ENCODE data around the gene RAD17.
"Not testable (repeated sequence)": the region's sequence is repeated elsewhere in the genome, so short reads cannot be mapped to it uniquely, and the experiment has no call there.

RAD17 gene, protein sequence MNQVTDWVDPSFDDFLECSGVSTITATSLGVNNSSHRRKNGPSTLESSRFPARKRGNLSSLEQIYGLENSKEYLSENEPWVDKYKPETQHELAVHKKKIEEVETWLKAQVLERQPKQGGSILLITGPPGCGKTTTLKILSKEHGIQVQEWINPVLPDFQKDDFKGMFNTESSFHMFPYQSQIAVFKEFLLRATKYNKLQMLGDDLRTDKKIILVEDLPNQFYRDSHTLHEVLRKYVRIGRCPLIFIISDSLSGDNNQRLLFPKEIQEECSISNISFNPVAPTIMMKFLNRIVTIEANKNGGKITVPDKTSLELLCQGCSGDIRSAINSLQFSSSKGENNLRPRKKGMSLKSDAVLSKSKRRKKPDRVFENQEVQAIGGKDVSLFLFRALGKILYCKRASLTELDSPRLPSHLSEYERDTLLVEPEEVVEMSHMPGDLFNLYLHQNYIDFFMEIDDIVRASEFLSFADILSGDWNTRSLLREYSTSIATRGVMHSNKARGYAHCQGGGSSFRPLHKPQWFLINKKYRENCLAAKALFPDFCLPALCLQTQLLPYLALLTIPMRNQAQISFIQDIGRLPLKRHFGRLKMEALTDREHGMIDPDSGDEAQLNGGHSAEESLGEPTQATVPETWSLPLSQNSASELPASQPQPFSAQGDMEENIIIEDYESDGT

DNA sequence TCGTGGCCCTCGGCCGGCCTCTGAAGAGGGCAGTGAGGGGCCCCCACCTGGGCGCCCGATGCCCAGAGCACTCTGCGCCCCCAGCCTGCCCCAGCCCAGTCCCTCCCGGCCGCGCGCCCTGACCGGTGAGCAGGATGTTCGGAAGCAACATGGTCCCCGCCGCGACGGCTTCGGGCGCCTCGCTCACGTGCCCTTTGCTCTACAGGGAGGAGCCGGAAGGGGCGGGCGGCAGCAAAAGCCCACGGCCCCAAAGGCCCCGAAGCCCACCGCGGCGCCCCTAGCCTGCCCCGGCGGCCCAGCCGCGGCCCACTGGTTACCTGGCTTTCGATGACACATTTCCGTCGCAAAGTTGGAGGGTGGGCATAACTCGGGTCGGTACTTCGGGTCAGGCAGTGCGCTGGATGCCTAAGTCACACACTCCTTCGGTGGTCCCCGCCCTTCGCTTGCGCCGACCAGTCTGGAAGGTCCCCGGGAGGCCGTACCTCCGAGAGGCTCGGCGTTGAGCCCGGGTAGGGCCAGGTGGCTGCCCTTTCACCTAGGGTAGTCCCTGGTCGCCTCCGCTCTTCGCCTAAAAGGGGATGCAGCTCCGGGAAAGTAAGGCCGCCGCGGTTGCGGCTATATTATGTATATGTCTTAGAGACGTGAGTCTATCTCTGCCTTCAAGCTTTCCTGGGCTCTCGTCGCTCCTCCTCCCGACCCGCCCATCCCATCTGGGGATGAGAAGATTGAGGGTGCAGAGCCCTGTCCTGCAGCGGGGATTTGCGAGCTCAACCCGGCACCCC is at the start of gene RAD17, which contains the start of the genes AK6 and TAF9:
TSS of gene RAD17 (plus strand) at position 479 of the 782 bp plus-strand sequence. CDS start 2,391 bp downstream, outside the sequence.
TSS of gene AK6 (minus strand) at position 181 of the 782 bp plus-strand sequence. CDS start at position 151, 30 bp downstream.
TSS of gene TAF9 (minus strand) at position 181 of the 782 bp plus-strand sequence. CDS start 3,783 bp downstream, outside the sequence.
- peak; percentile 81 for DNase-seq (ENCODE audit: low read depth in 1 of 2, low spot score in 1 of 2)

DNA sequence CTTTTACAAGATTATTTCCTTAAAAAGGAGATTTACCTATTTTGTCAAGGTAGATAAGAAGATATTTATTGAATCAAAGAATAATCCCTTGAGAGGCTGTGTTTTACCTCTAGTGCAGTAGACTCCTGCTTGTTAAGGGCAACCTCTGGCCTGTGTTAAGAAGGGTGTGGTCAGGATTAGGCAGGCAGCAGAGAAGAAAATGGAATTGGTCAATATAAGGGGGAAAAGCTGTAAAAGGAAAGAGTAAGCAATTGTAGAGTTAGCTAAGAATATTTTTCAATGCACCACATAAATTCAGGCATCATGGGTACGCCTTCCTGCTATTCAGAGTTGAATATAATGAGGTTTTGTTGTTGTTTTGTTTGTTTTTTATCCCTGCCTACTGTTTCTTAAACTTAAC is 43.3 kb upstream of the RAD17 start:
- DNase-seq (ENCODE audit: low read depth in 1 of 2, low spot score in 1 of 2), result no peak

DNA sequence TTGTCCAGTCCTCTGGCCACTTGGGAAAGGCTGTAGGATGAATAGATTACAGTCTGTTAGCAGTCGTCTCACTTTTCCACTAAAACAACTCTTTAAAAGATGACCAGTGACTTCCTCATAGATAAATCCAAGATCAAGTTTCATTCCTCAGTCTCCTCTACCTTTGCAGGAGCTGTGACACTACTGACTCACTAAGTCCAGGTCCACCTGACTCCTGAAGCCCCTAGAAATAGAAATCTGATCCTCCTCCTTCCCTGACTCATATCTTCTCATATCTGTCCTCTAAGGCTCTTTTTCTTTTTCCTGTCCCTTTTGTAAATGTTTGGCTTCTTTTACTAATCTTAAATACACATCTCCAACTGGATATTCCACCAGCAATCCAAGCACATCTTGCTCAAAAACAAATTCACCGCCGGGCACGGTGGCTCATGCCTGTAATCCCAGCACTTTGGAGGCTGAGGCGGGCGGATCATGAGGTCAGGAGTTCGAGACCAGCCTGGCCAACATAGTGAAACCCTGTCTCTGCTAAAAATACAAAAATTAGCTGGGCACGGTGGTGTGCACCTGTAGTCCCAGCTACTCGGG is 39.6 kb upstream of the RAD17 start:
- DNase-seq (ENCODE audit: low read depth in 1 of 2, low spot score in 1 of 2), result no peak

DNA sequence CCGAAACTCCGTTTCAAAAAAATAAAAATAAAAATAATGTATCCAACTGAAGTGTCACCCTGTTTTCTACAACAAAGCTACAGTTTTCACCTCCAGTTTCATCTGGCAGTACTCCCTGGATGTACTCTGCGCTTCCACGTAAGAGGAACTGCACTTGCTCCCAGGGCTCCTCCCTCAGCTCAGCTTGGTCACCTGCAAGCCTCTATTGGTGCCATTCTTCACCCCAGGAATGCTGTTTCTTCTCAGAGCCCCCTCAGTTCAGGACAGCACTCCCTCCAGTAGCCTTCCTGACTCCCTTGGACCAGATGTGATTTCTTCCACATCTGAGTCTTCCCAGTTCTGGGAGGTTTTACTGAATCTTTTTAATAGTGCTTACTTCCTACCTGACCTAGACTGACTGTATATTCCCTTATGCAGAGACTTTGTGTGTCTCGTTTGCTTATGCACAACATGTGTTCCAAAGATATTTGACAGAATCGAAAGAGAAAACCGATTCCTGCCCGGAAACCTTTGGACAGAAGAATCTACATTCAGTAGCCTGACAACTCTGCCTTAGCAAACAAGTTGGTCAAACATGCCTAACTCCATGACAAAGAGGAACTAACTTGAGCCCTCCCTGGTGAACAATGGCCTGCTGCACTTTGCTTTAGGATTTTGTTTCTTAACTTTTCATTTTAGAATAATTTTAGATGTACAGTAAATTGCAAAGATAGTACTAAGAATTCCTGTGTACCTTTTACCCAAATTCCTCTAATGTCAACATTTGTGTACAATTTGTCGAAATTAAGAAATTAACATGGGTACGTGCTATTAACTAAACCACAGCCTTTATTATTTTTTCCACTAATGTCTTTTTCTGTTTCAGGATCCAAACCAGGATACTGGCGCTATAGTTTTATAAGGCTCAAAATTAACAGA is 37.8 kb upstream of the RAD17 start:
- no peak for DNase-seq (ENCODE audit: low read depth in 1 of 2, low spot score in 1 of 2)

DNA sequence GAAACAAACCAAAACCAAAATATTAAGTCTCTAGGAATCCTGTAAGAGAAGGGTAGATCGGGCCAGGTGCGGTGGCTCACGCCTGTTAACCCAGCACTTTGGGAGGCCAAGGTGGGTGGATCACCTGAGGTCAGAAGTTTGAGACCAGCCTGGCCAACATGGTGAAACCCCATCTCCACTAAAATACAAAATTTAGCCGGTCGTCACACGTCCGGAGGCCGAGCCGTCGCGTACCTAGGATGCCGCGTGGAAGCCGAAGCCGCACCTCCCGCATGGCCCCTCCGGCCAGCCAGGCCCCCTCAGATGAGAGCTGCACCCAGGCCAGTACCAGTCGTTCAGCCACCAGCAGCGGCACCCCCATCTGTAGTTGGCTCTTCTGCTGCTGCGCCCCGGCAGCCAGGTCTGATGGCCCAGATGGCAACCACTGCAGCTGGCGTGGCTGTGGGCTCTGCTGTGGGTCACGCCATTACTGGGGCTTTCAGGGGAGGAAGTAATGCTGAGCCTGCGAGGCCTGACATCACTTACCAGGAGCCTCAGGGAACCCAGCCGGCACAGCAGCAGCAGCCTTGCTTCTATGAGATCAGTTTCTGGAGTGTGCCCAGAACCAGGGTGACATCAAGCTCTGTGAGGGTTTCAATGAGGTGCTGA is 35.8 kb upstream of the RAD17 start:
- DNase-seq (ENCODE audit: low read depth in 1 of 2, low spot score in 1 of 2), result not testable (repeated sequence)

DNA sequence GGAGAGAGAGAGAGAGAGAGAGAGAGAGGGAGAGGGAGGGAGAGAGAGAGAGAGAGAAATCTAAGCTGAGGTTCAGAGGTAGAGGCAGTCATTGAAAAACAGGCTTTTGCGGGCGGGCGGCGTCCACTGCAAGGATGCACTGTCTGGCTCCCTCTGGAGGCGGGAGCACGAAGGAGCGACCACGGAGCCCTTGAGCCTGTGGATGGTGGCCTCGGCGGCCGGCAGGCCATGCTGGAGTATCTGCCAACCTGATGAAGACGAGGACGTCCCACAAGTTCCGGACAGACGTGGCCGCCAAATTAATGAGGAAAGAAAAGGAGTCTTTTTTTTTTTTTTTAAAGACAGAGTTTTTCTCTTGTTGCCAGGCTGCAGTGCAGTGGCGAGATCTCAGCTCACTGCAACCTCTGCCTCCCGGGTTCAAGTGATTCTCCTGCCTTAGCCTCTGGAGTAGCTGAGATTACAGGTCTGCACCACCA is 34.8 kb upstream of the RAD17 start:
- DNase-seq (ENCODE audit: low read depth in 1 of 2, low spot score in 1 of 2), result peak; percentile 41 to 51

DNA sequence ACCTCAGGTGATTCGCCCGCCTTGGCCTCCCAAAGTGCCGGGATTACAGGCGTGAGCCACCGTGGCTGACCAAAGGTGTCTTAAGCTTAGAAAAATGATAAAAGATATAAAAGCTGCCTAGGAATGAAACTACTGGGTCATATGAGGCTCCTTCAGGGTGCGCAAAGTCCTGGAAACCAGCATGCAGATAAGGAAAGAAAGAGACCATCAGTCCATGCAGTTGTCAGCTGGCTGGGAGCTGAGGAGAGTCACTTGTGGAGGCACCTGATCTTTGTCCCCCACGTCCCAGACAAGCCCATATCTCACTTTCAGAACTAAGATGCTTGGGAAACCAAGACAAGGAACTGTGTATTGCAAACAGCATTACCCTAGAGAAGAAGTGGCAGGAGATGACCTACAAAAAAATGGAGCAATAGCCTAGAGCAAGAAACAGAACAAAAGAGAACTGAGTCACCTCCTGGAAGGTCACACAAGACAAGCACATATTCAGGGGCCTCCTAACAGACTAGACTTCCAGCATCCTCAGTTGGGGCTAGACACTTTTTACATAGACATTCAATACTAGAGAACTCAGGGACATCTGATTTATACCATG is 34.2 kb upstream of the RAD17 start:
- DNase-seq (ENCODE audit: low read depth in 1 of 2, low spot score in 1 of 2), result no peak

DNA sequence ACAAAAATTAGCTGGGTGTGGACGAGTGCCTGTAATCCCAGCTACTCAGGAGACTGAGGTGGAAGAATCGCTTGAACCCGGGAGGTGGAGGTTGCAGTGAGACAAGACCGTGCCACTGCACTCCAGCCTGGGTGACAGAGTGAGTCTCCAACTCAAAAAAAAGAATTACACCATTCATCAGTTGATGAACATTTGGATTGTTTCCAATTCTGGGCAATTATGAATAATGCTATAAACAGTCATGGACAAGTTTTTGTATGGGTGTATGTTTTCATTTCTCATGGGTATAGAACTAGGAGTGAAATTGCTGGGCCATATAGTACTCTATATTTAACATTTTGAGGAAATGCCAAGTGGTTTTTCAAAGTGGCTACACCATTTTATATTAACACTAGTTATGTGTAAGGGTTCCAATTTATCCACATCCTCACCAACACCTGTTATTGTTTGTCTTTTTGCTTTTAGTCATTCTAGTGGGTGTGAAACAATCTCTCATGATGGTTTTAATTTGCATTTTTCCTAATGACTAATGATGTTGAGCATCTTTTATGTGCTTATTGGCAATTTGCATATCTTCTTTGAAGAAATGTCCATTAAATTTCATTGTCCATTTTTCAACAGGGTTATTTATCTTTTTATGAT is 28.0 kb upstream of the RAD17 start:
- DNase-seq (ENCODE audit: low read depth in 1 of 2, low spot score in 1 of 2), result no peak

DNA sequence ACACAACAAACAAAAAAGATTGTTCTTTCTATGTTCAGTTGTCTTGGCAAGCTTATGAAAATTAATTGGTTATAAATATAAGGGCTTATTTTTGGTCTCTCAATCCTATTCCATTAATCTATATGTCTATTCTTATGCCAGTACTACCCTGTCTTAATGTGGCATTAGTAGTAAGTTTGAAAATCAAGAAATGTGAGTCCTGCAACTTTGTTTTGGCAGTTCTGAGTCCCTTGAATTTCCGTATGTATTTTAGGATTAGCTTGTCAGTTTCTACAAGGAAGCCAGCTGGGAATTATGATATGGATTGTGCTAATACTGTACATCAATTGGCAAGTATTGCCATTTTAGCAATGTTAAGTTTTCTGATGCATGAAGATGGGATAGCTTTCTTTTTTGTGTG is 26.5 kb upstream of the RAD17 start:
- no peak for DNase-seq (ENCODE audit: low read depth in 1 of 2, low spot score in 1 of 2)

DNA sequence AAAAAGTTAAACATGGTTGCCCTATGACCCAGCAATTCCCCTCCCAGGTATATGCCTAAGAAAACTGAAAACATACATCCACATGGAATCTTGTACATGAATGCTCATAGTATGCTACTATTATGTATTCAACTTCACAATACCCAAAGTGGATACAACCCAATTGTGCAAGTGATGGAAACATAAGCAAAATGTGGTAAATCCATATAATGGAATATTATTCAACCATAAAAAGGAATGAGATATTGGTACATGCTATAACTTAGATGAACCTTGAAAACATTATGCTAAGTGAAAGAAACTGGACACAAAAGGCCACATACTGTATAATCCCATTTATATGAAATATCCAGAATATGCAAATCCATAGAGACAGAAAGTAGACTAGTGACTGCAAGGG is 19.0 kb upstream of the RAD17 start:
- no peak for DNase-seq (ENCODE audit: low read depth in 1 of 2, low spot score in 1 of 2)

DNA sequence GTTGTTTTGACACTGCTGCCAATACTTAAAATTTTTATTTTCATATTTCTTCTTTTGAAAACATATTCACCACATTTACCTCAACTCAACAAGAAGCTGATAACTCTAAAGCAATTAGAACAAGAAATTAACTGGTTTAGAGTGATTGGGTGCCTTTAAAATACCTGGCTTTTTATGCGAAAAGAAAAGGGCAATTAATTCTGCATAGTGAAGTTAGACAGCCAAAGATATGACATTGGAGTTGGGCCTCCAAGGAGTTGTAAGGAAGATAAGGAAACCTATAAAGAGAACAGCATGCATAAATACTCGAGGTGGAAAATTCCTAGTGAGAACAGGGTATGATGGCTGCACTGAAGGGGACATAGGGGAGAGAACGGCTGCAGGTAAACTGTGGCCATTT is 9.9 kb upstream of the RAD17 start:
- no peak for DNase-seq (ENCODE audit: low read depth in 1 of 2, low spot score in 1 of 2)

DNA sequence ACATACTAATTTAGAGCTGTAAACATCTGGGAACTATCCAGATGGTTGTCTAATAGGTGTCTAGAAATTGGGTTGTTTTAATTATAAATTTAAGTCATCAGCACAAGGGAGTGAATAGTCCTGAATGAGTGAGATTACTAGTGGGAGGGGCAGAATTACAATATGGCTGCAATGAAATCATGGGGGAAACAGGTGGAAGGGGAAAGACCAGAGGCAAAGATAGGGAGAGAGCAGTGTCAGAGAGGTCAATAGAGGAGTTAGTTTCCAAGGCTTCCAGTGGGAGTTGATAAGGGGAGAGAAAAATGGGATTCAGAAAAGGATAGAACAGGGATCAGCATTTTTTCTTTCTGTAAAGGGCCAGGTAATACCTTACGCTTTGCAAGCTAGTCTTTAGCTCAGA is 9.2 kb upstream of the RAD17 start:
- no peak for DNase-seq (ENCODE audit: low read depth in 1 of 2, low spot score in 1 of 2)

DNA sequence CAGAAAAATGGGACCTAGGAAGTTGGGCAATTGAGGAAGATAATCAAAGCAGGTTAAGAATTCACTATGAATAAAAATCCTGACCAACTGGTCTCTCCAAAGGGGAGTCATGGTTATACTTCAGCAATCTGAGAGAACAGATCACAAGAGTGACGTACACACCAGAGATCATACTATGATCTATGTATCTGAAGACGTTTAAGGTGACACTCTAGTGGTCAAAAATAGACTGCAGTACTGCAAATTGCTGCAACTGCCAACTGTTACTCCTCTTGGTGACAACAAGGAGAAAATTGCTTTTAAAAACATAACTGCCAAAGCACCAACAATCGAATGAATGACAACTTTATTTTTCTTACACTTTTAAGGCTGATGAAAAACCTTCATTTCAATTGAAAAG is 5.2 kb upstream of the RAD17 start:
- DNase-seq (ENCODE audit: low read depth in 1 of 2, low spot score in 1 of 2), result no peak

DNA sequence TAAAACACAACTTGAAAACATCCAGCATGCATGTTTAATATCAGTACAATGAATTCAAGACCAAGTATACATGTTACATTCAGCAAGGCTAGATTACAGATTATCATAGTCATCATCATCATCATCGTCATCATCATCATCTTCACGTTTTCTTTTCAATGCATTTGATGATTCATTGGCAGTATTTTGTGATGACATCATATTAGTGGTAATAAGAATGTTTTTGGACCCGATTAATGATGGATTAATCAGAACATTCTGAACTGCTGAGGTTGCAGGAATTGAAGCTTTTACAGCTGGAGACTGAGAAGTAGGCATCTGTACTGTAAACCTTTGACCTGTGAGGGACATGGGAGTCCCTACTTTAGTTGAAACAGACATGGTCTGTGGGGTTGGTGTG is 4.8 kb upstream of the RAD17 start:
- DNase-seq (ENCODE audit: low read depth in 1 of 2, low spot score in 1 of 2), result no peak

DNA sequence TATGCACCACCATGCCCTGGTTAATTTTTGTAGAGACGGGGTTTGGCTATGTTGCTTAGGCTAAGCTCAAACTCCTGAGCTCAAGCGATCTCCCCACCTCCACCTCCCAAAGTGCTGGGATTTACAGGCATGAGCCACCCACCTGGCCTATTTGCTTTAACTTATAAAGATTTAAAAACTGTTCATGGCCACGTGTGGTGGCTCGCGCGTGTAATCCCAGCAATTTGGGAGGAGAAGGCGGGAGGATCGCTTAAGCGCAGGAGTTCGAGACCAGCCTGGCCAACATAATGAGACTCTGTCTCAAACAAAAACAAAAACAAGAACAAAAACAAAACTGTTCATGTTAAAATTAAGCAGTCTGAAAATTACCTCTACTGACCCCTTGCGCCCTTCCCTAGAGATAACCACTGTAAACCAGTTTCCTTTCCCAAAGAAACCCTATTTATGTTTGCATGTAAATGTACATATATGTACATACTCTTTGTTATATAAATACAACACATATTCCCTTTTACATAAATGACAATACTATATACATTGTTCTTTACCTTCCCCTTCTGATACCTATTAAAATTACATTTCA is 1.8 kb upstream of the RAD17 start:
- no peak for DNase-seq (ENCODE audit: low read depth in 1 of 2, low spot score in 1 of 2)

DNA sequence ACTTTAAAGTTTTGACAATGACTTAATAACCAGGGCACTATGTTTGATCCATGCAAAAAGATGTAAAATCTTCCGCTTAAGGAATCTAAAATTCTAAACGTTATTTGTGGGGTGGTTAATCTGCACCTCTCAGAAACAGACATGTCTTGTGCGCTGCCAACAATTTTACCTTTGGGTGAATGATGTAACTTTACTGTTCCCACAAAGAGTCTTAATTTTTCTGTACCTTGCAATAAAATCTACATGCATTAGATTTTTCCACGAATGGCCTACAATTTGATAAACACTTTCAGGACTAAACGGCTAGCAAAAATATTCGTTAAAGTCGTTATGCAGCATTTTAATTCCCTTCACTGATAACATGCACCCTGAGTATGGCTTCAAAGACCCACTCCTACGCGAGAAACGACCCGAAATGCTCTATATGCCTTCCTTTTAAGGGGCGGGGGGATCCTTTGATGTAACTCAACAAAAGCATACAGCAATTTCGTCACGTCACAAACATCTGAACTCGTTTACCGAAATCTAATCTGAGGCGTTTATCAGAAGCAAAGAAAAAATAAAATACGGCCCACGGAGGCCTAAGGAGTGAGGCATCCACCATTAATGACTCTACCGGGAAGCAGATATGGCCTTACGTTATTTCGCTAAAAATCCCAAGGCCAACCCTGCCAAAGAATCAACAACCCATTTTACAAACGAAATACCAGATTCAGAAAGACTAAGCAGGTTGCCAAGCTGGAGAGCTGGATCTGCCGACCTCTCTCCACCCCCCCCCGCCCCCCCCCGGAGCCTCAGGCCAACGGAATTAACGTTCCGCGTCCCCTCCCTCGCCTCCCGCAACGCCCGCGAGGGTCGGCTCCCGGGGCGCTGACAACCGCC is 919 bp upstream of the RAD17 start:
- no peak for DNase-seq (ENCODE audit: low read depth in 1 of 2, low spot score in 1 of 2)

DNA sequence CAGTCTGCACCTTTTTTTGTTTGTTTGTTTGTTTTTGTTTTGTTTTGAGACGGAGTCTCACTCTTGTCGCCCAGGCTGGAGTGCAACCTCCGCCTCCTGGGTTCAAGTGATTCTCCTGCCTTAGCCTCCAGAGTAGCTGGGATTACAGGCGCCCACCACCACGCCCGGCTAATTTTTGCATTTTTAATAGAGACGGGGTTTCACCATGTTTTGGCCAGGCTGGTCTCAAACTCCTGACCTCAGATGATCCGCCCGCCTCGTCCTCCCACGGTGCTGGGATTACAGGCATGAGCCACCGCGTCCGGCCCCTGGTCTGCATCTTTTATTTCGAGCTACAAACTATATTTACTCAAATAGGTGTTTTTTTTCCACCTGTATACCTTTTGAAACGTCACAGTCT is 717 bp downstream of the RAD17 start:
- DNase-seq (ENCODE audit: low read depth in 1 of 2, low spot score in 1 of 2), result not testable (repeated sequence)

All from stimulated activated CD4-positive, alpha-beta T cell treated with anti-CD3 and anti-CD28 coated beads, Interleukin-15, amount 100 ng/mL, for 1 hour (primary cell).